Fibroblast of skin of right quadriceps (primary cell): Measurements from ENCODE around the gene TMEM135.
A peak's percentile ranks its signal among the peaks of the same experiment; 100 is the strongest.

Source experiments
- DNase-seq: peaks from one replicate; pipeline ENCODE4 v3.0.0-alpha.2; 2013

Gene TMEM135

GRCh38 chr11:87320123-87320522 is 282.4 kb downstream of the TMEM135 start:
- no peak for DNase-seq

- DNase-seq: no peak
Measured at GRCh38 chr11:87322568-87322967, 284.8 kb downstream of the TMEM135 start.

GRCh38 chr11:87323899-87324298 is 286.2 kb downstream of the TMEM135 start:
- DNase-seq: no peak

GRCh38 chr11:87324817-87325489 is 287.2 kb downstream of the TMEM135 start:
- DNase-seq: no peak

GRCh38 chr11:87325490-87325872 is 287.7 kb downstream of the TMEM135 start:
- DNase-seq: no peak

GRCh38 chr11:87326594-87326993 is 288.9 kb downstream of the TMEM135 start:
- no peak for DNase-seq

- DNase-seq: no peak
Measured at GRCh38 chr11:87329172-87329571, 291.4 kb downstream of the TMEM135 start.

GRCh38 chr11:87330187-87330601 is 292.5 kb downstream of the TMEM135 start:
- DNase-seq: no peak

GRCh38 chr11:87331273-87331672 is 293.5 kb downstream of the TMEM135 start:
- DNase-seq: no peak

GRCh38 chr11:87338046-87338639 is 300.4 kb downstream of the TMEM135 start:
- no peak for DNase-seq

GRCh38 chr11:87339416-87339815 is 301.7 kb downstream of the TMEM135 start:
- DNase-seq: no peak

- no peak for DNase-seq
Measured at GRCh38 chr11:87347441-87347840, 309.7 kb downstream of the TMEM135 start.

GRCh38 chr11:87347854-87348253 is 310.1 kb downstream of the TMEM135 start:
- DNase-seq: no peak

- DNase-seq: no peak
Measured at GRCh38 chr11:87351676-87352075, 313.9 kb downstream of the TMEM135 start.

- DNase-seq: peak; percentile 63
Measured at GRCh38 chr11:87352759-87353707, 315.3 kb downstream of the TMEM135 start.

GRCh38 chr11:87353771-87354345 is 316.1 kb downstream of the TMEM135 start:
- no peak for DNase-seq

- DNase-seq: no peak
Measured at GRCh38 chr11:87355596-87355995, 317.9 kb downstream of the TMEM135 start.

- no peak for DNase-seq
Measured at GRCh38 chr11:87356428-87356827, 318.7 kb downstream of the TMEM135 start.

GRCh38 chr11:87358461-87358860 is 320.7 kb downstream of the TMEM135 start:
- no peak for DNase-seq

GRCh38 chr11:87359401-87359800 is 321.7 kb downstream of the TMEM135 start:
- no peak for DNase-seq

GRCh38 chr11:87361891-87362290 is 324.2 kb downstream of the TMEM135 start:
- no peak for DNase-seq

- DNase-seq: no peak
Measured at GRCh38 chr11:87366346-87366745, 328.6 kb downstream of the TMEM135 start.

GRCh38 chr11:87366763-87367405 is 329.1 kb downstream of the TMEM135 start:
- no peak for DNase-seq
